GM18508 (cell line): ENCODE measurements around the gene MGAT3.

Experiments
- ATAC-seq: cut with Tn5 transposase; IDR thresholded peaks from one replicate; pipeline ENCODE4 v1.9.1; 2021; ENCODE audit warnings: moderate number of reproducible peaks; ENCODE audit not compliant: insufficient read depth, unreplicated experiment

MGAT3 gene

GRCh38 chr22:39469681-39470450, 13.1 kb downstream of the MGAT3 start:
- no peak for ATAC-seq

DNA sequence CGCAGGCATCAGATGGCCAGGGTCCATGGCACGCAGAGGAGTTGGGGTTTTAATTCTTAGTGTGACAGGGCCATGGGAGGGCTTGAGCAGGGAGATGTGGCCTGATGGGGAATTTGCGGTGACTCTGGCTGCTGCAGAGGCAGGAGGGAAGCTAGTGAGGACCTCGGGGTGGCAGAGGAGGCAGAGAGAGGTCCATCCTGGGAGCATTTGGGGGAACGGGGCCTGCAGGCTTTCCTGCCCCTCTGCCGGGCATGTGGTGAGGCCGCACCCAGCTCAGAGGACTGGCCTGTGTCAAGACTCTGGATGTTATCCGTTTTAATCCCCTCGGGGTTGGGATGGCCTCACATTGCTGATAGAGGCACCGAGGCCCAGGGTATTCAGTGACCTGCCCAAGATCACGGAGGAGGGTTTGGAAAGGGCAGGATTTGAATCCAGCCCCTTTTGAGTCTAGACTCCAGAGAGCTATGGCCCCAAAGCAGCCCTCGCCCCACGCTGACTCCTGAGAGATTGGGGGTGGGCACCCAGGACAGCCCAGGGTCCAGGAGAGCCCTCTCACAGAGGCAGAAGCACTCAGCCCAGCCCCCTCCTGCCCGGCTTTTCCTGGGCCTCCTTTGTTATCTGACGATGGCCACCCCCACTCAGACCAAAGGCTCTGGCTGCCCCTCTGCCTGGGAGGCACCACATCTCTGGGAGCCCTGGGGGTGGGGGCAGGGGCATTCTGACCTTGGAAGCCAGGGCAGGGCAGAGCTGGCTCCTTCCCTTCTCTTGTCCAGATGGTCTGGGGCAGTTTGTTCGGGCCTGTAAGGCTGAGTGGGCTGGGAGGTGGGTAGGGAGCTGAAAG, 13.9 kb downstream of the MGAT3 start:
- ATAC-seq = no peak

DNA sequence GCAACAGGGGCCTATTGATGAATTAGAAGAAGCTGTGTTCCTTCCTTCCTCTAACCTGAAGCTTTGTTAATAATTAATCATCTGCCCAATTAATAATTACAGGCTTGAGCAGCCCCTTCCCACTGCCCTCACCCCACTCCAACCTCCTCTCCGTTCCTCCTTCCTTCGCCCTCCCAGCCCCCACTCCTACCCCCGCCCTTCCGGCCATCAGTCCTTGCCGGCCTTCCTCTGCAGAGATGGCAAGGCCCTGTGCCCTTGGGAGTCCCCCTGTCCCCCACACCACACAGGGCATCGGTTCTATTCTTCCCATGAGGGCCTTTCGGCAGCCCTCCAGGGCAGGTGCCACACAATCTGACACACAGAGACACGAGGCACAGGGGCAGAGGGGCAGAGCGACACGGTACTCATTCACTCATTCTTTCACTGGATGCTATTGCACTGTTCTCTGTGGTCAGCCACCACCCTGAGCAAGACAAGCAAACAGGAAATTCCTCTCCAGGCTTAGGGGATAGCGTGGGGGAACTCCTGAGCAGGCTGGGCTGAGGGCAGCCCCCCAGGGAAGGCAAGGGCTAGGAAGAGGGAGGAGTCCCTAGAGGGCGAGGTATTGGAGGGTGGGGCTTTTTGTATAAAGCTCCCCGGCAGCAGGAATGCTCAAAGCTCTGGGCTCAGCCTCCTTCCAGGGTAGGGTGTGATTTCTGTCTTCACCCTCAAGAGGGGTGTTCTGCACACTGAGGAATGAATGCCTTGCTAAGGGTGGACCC, 14.7 kb downstream of the MGAT3 start:
- ATAC-seq = peak; percentile 34

- no peak for ATAC-seq
Observed at GRCh38 chr22:39472570-39473556, 16.1 kb downstream of the MGAT3 start.

DNA sequence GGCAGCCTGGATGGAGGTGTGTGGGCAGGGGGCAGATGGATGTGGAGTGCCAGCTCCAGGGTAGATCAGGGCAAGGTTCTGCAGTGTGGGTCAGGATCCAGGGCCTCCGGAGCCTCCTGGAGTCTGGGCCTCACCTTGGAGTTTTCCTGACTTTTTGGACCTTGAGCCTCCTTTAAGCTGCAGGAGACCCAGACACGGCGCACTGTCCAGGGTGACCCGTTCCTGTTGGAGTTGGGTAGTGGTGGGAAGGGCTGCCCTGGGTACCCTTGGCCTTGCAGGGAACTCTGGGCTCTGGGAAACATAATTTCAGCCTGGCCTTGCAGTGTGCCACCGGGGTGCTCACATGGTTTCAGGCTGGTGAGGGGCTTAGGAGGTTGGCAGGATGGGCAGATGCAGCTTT, 17.0 kb downstream of the MGAT3 start:
- no peak for ATAC-seq

- no peak for ATAC-seq
Observed at GRCh38 chr22:39474351-39475111, 17.7 kb downstream of the MGAT3 start.

DNA sequence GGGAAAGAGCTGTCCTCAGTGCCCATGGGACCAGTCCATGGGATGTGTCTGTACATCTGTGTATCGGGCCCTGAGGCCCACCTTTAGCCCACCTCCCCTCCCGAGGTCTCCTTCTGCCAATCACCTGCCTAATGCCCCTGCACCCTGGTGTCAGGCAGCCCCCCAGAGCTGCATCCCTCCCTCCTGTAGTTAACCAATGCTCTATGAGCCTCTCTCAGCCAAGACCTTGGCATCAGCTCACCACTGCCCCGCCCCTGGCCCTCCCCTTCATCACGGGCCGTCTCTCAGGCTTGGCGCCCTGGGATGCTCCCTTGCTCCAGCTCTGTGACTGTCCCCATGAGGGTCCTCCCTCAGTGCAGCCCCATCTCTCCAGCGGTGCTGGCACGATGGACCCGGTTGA, 18.5 kb downstream of the MGAT3 start:
- no peak for ATAC-seq

DNA sequence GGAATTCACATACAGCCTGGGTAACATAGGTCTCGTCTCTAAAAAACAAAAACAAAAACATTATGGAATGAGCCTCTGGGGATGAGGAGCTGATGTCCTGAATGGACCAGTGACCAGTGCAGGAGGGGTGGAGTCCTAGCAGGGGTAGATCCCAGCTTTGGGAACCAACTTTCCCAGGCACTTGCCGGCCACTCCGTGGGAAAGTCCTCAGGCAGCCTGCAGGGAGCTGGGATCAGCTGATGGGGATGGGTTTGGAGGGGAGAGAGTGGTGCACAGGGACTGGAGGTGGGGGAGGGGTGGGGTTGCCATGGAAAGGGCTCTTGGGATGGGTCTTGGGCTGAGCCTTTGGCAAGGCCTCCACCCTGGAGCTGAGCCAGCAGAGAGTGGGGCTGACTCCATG, 19.1 kb downstream of the MGAT3 start:
- ATAC-seq = no peak

GRCh38 chr22:39476664-39477063, 19.9 kb downstream of the MGAT3 start:
- no peak for ATAC-seq

DNA sequence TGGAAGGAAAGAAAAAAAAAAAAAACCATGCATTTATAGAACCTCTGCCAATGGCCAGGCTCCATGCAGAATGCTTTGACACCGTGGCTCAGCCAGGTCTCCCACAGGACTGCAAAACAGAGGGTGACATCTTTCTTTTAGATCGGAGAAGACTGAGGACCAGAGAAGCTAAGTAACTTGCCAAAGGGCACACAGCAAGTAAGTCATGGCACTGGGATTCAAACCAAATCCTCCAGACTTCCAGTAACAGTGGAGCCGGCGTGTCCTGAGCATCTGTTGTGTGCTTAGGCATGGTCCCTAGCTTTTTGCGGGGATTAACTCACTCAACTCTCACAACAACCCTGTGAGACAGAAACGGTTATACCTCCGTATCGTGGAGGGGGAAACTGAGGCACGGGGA, 20.7 kb downstream of the MGAT3 start:
- no peak for ATAC-seq

GRCh38 chr22:39478441-39478850, 21.6 kb downstream of the MGAT3 start:
- no peak for ATAC-seq

- ATAC-seq = no peak
Observed at GRCh38 chr22:39479254-39479653, 22.4 kb downstream of the MGAT3 start.

GRCh38 chr22:39480557-39480956, 23.7 kb downstream of the MGAT3 start:
- ATAC-seq = no peak

- ATAC-seq = no peak
Observed at GRCh38 chr22:39481054-39481453, 24.2 kb downstream of the MGAT3 start.

GRCh38 chr22:39481595-39481994, 24.8 kb downstream of the MGAT3 start:
- ATAC-seq = no peak

DNA sequence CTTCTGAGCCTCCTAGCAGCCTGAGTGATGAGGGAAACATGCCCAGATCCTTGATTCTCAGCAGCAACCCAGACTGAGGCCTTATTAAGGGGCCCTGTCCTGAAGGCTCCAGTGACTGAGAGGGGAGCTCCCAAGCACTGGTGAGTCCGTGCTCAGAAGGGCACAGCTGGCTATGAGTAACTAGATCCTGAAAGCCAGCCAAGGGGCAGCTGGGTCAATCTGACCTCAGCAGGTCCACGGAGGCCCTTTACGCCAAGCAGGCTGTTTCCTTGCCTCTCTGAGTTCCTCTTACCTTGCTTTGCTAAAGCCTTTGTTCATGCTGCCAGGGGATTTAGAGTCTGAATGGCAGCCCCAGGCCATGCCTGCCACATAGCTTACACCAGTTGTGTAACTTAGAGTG, 26.0 kb downstream of the MGAT3 start:
- ATAC-seq = no peak

DNA sequence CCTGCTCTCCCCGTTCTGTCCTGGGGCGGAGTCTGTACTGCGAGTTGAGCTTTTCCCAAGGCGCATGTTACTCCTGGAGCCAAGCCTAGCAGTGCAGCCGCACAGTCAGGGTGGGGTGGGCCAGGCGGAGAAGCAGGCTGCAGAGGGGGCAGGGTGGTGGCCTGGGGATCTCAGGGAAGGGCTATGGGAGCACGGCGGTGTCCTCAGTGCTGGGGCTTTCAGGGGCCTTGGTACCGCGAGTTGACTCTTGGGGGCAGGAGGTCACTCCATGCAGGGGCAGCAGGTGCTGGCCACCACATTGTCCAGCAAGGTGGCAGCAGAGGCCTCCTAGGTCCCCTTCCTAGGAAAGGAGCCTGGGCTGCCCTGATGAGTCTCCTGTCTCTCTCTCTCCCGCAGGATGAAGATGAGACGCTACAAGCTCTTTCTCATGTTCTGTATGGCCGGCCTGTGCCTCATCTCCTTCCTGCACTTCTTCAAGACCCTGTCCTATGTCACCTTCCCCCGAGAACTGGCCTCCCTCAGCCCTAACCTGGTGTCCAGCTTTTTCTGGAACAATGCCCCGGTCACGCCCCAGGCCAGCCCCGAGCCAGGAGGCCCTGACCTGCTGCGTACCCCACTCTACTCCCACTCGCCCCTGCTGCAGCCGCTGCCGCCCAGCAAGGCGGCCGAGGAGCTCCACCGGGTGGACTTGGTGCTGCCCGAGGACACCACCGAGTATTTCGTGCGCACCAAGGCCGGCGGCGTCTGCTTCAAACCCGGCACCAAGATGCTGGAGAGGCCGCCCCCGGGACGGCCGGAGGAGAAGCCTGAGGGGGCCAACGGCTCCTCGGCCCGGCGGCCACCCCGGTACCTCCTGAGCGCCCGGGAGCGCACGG, 30.4 kb downstream of the MGAT3 start:
- ATAC-seq = no peak
